ENCODE measurements around the gene ECE1.

Gene ECE1

GRCh38 chr1:21278860-21279845 lies 11.1 kb downstream of the ECE1 start:
- no peak for DNase-seq (ENCODE audit: extremely low spot score)
- no peak for TF ChIP-seq SUZ12 (IDR thresholded peaks at IDR 0.05)
- TF ChIP-seq BHLHE40 (IDR thresholded peaks at IDR 0.05; ENCODE audit: borderline replicate concordance) = no peak
- TF ChIP-seq HDGF (IDR thresholded peaks at IDR 0.05; ENCODE audit: borderline replicate concordance) = no peak
- no peak for TF ChIP-seq SP1 (IDR thresholded peaks at IDR 0.05)
- POLR2A ChIA-PET = interaction anchor here (0.6 to 1.5 kb wide), 2 partner anchors 9 to 47 kb away, joined by 3 to 5 read pairs; no protein-coding TSS in a partner anchor
- CTCF ChIA-PET = interaction anchor here (1.0 to 4.4 kb wide), 2 partner anchors 9 kb away, joined by 4 to 34 read pairs; no protein-coding TSS in a partner anchor

GRCh38 chr1:21278208-21278859 lies 11.9 kb downstream of the ECE1 start:
- TF ChIP-seq SP1 (IDR thresholded peaks at IDR 0.05) = no peak
- no peak for TF ChIP-seq TARDBP (IDR thresholded peaks at IDR 0.05)
- no peak for TF ChIP-seq SUZ12 (IDR thresholded peaks at IDR 0.05)
- no peak for TF ChIP-seq ARNT (IDR thresholded peaks at IDR 0.05)
- TF ChIP-seq BHLHE40 (IDR thresholded peaks at IDR 0.05; ENCODE audit: borderline replicate concordance) = no peak
- TF ChIP-seq FOXK2 (IDR thresholded peaks at IDR 0.05) = no peak
- TF ChIP-seq FOXA1 (IDR thresholded peaks at IDR 0.05) = no peak
- no peak for TF ChIP-seq HDGF (IDR thresholded peaks at IDR 0.05; ENCODE audit: borderline replicate concordance)
- no peak for TF ChIP-seq L3MBTL2 (conservative IDR thresholded peaks at IDR 0.05)
- TF ChIP-seq LEF1 (IDR thresholded peaks at IDR 0.05; ENCODE audit: borderline replicate concordance) = no peak
- TF ChIP-seq CTBP1 (IDR thresholded peaks at IDR 0.05; ENCODE audit: borderline replicate concordance) = no peak
- no peak for TF ChIP-seq FOXM1 (IDR thresholded peaks at IDR 0.05; ENCODE audit: borderline replicate concordance)
- TF ChIP-seq PKNOX1 (IDR thresholded peaks at IDR 0.05) = no peak
- no peak for TF ChIP-seq ELF4 (IDR thresholded peaks at IDR 0.05)
- no peak for TF ChIP-seq ZNF384 (IDR thresholded peaks at IDR 0.05)
- no peak for TF ChIP-seq NFRKB (IDR thresholded peaks at IDR 0.05)
- ChIA-PET CTCF (interaction anchor here (1.0 kb wide), 1 partner anchor 8 kb away, joined by 4 read pairs; no protein-coding TSS in a partner anchor), POLR2A (no interaction called here)
- no peak for DNase-seq (ENCODE audit: extremely low spot score)

- CTCF ChIA-PET = no interaction called here
- POLR2A ChIA-PET = no interaction called here
- TF ChIP-seq SUZ12 (IDR thresholded peaks at IDR 0.05) (no peak), TARDBP (IDR thresholded peaks at IDR 0.05) (no peak), BHLHE40 (IDR thresholded peaks at IDR 0.05; ENCODE audit: borderline replicate concordance) (no peak), L3MBTL2 (conservative IDR thresholded peaks at IDR 0.05) (no peak), LEF1 (IDR thresholded peaks at IDR 0.05; ENCODE audit: borderline replicate concordance) (no peak), FOXA1 (IDR thresholded peaks at IDR 0.05) (no peak), NFRKB (IDR thresholded peaks at IDR 0.05) (no peak), PKNOX1 (IDR thresholded peaks at IDR 0.05) (no peak), ARNT (IDR thresholded peaks at IDR 0.05) (no peak)
- DNase-seq (ENCODE audit: extremely low spot score) = no peak
These were observed 13.1 kb downstream of the ECE1 start for GRCh38 chr1:21277180-21277579.

- DNase-seq (ENCODE audit: extremely low spot score) = no peak
- ChIA-PET POLR2A (no interaction called here), CTCF (interaction anchor here (3.2 to 3.7 kb wide), 2 partner anchors 14 to 49 kb away, joined by 17 to 74 read pairs; no protein-coding TSS in a partner anchor)
- TF ChIP-seq SP1 (IDR thresholded peaks at IDR 0.05) (no peak), HDGF (IDR thresholded peaks at IDR 0.05; ENCODE audit: borderline replicate concordance) (no peak), CTBP1 (IDR thresholded peaks at IDR 0.05; ENCODE audit: borderline replicate concordance) (no peak), ELF4 (IDR thresholded peaks at IDR 0.05) (no peak), L3MBTL2 (conservative IDR thresholded peaks at IDR 0.05) (no peak), SUZ12 (IDR thresholded peaks at IDR 0.05) (no peak), NFRKB (IDR thresholded peaks at IDR 0.05) (no peak), FOXK2 (IDR thresholded peaks at IDR 0.05) (no peak), ARNT (IDR thresholded peaks at IDR 0.05) (no peak), PKNOX1 (IDR thresholded peaks at IDR 0.05) (no peak), ZNF384 (IDR thresholded peaks at IDR 0.05) (no peak), TARDBP (IDR thresholded peaks at IDR 0.05) (no peak), LEF1 (IDR thresholded peaks at IDR 0.05; ENCODE audit: borderline replicate concordance) (no peak), FOXM1 (IDR thresholded peaks at IDR 0.05; ENCODE audit: borderline replicate concordance) (no peak), FOXA1 (IDR thresholded peaks at IDR 0.05) (no peak)
These were observed 17.7 kb downstream of the ECE1 start for GRCh38 chr1:21272540-21272939.

GRCh38 chr1:21271550-21271949 lies 18.7 kb downstream of the ECE1 start:
- CTCF ChIA-PET = interaction anchor here (0.8 to 3.7 kb wide), 5 partner anchors 10 to 397 kb away, joined by 4 to 74 read pairs (median 21); no protein-coding TSS in a partner anchor
- no peak for DNase-seq (ENCODE audit: extremely low spot score)
- no peak for TF ChIP-seq SP1 (IDR thresholded peaks at IDR 0.05)
- no peak for TF ChIP-seq FOXK2 (IDR thresholded peaks at IDR 0.05)
- TF ChIP-seq NFRKB (IDR thresholded peaks at IDR 0.05) = no peak
- TF ChIP-seq FOXM1 (IDR thresholded peaks at IDR 0.05; ENCODE audit: borderline replicate concordance) = no peak
- no peak for TF ChIP-seq PKNOX1 (IDR thresholded peaks at IDR 0.05)
- TF ChIP-seq L3MBTL2 (conservative IDR thresholded peaks at IDR 0.05) = no peak
- TF ChIP-seq BHLHE40 (IDR thresholded peaks at IDR 0.05; ENCODE audit: borderline replicate concordance) = no peak
- POLR2A ChIA-PET = interaction anchor here (1.0 kb wide), 1 partner anchor 13 kb away, joined by 3 read pairs; no protein-coding TSS in a partner anchor

Measured in HEK293T (cell line).